Activated B cell treated with CpG ODN at 0.5 μM for 24 hours (primary cell): Measurements from ENCODE around the gene CCR6. TPM values are rescaled to one million over a fixed set of nuclear protein-coding genes. Genes with fewer than 3 reads are reported as not detected.

Experiments
- ATAC-seq: fragments of 200-7000 bp; cut with Tn5 transposase; one replicate; pipeline ENCODE4 v1.10.0; 2021; ENCODE audit warnings: low read depth, mild to moderate bottlenecking, moderate library complexity
- CTCF ChIA-PET: fragments of 350-600 bp; sonication (Branson Sonifier 250); formaldehyde crosslinking; loops from one replicate; lab custom pipeline; 2021; ENCODE audit warnings: antibody characterized with exemption; lab: Charles Lee
- POLR2A ChIA-PET: fragments of 350-600 bp; sonication (Branson Sonifier 250); formaldehyde crosslinking; loops from one replicate; lab custom pipeline; 2021; ENCODE audit warnings: antibody characterized with exemption; lab: Charles Lee
- DNase-seq: peaks from one replicate; pipeline ENCODE4 v3.0.0; 2022
- H3K27ac Mint-ChIP-seq: one replicate; pipeline ENCODE4 v1.8.0; 2020; ENCODE audit warnings: mixed read lengths
- H3K27me3 Mint-ChIP-seq: one replicate; pipeline ENCODE4 v1.8.0; 2021; ENCODE audit warnings: mixed read lengths
- H3K36me3 Mint-ChIP-seq: one replicate; pipeline ENCODE4 v1.8.0; 2021; ENCODE audit warnings: low read depth, mixed read lengths
- H3K4me1 Mint-ChIP-seq: one replicate; pipeline ENCODE4 v1.8.0; 2021; ENCODE audit warnings: mixed read lengths
- H3K4me3 Mint-ChIP-seq: one replicate; pipeline ENCODE4 v1.8.0; 2020; ENCODE audit warnings: mild to moderate bottlenecking, mixed read lengths
- H3K9me3 Mint-ChIP-seq: one replicate; pipeline ENCODE4 v1.8.0; 2020; ENCODE audit warnings: mixed read lengths
- intact Hi-C: fragments of 100-400 bp; cut with micrococcal nuclease; formaldehyde crosslinking; loops from one replicate; pipeline ENCODE4 v1.15.1; 2024
- total RNA-seq: library from RNA; stranded (reverse); gene quantifications from 2 replicates; pipeline ENCODE4 v1.2.3, GENCODE V29; 2022
- TF ChIP-seq, protein P1 (sequence below): fragments of 200-600 bp; IDR thresholded peaks from one replicate; pipeline ENCODE4 v1.8.0; 2022; ENCODE audit warnings: antibody characterized with exemption, mild to moderate bottlenecking

The CCR6 gene
- total RNA-seq, 1 donor from 2014 or later: 28.9 TPM

DNA sequence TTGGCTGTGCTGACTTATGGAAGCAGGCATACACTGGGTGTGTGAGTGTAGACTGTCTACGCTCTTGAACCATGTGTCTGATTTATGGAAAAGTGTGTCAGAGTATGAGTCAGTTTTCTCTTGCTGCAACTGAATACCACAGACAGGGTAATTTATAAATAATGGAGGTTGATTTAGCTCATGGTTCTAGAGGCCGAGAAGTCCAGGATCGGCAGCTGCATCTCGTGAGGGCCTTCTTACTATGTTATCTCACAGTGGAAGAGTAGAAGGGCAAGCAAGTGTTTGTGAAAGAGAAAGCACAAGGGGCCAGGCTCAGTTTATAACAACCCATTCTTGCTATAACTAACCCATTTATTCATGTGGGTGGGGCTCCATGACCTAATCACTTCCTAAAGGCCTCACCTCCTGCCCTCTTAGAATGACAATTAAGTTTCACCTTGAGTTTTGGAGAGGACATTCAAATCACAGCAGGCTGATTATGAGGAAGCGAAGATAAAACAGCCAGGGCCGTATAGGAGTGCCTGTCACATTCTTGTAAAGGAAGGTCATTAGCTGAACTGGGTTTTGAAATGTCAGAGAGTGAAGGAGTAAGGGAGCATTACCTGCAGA, 28.1 kb downstream of the CCR6 start:
- Mint-ChIP-seq H3K27ac (peak overlapping the region; percentile 88), H3K36me3 (no peaks in the 10 kb centered on the region), H3K27me3 (no peaks in the 10 kb centered on the region), H3K9me3 (no peaks in the 10 kb centered on the region), H3K4me1 (peaks cover 49% of the 10 kb centered on the region), H3K4me3 (peak overlapping the region; percentile 61)
- ChIA-PET CTCF (interaction anchor here (1.0 to 3.3 kb wide), 4 partner anchors 10 to 197 kb away, joined by 3 to 14 read pairs (median 4); no protein-coding TSS in a partner anchor), POLR2A (interaction anchor here (0.6 to 2.4 kb wide), 16 partner anchors 10 to 203 kb away, joined by 3 to 28 read pairs (median 4); partner anchors contain the start of genes CCR6 and RNASET2)
- intact Hi-C loops: loop anchor here (1.0 to 10.0 kb wide), 2 partner anchors 200 to 806 kb away; partner anchors contain the start of gene SFT2D1
- DNase-seq (no peak), ATAC-seq (peak; percentile 71)
- TF ChIP-seq, protein P1, sequence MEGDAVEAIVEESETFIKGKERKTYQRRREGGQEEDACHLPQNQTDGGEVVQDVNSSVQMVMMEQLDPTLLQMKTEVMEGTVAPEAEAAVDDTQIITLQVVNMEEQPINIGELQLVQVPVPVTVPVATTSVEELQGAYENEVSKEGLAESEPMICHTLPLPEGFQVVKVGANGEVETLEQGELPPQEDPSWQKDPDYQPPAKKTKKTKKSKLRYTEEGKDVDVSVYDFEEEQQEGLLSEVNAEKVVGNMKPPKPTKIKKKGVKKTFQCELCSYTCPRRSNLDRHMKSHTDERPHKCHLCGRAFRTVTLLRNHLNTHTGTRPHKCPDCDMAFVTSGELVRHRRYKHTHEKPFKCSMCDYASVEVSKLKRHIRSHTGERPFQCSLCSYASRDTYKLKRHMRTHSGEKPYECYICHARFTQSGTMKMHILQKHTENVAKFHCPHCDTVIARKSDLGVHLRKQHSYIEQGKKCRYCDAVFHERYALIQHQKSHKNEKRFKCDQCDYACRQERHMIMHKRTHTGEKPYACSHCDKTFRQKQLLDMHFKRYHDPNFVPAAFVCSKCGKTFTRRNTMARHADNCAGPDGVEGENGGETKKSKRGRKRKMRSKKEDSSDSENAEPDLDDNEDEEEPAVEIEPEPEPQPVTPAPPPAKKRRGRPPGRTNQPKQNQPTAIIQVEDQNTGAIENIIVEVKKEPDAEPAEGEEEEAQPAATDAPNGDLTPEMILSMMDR: no peak

DNA sequence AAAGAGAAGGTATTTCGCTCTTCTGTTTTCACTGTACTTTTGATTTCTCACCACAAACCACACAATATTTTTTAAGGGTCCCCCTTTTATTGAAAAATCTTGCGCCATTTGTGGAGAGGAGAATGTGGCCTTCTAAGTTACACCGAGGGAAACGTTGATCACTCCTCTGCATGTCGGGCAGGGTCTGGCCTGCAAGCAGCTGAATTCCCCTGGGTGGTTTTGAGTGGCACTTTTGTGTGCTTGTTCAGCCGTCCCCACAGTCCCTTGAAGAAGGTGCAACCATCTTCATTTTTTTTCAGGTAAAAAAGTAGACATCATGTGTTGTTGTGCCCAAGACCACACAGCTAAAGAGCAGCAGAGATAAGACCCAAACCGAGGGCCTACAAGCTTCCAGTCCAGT, 28.8 kb downstream of the CCR6 start:
- POLR2A ChIA-PET: interaction anchor here (0.6 to 2.4 kb wide), 16 partner anchors 11 to 203 kb away, joined by 3 to 28 read pairs (median 4); partner anchors contain the start of genes CCR6 and RNASET2
- Mint-ChIP-seq H3K27ac (peak overlapping the region; percentile 88), H3K4me3 (peak overlapping the region; percentile 61)

DNA sequence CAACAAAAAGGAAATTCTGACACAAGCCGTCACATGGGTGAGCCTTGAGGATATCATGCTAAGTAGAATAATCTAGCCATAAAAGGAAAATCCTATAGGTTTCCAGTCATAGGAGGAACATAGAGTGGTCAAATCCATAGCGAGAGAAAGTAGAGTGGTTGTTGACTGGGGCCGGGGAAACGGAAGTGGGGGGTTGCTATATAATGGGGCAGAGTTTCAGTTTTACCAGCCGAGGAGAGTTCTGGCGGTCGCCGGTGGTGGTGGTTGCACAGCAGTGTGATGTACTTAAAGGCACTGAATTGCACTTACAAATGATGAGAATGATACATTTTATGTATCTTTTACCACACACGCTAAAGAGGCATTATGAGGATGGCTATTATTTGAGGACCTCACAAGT, 30.0 kb downstream of the CCR6 start:
- ChIA-PET CTCF (interaction anchor here (1.5 to 3.3 kb wide), 3 partner anchors 12 to 199 kb away, joined by 4 to 14 read pairs (median 4); no protein-coding TSS in a partner anchor), POLR2A (interaction anchor here (0.9 to 2.2 kb wide), 8 partner anchors 12 to 199 kb away, joined by 4 to 28 read pairs (median 4); partner anchors contain the start of gene RNASET2)
- intact Hi-C loops: loop anchor here (1.0 to 10.0 kb wide), 4 partner anchors 39 to 808 kb away; partner anchors contain the start of genes CEP43 and SFT2D1
- TF ChIP-seq, protein P1: no peak
- DNase-seq (no peak), ATAC-seq (peak; percentile 38)
- H3K36me3 Mint-ChIP-seq: no peaks in the 10 kb centered on the region
- peak overlapping the region; percentile 88 for H3K27ac Mint-ChIP-seq
- peaks cover 53% of the 10 kb centered on the region for H3K4me1 Mint-ChIP-seq
- H3K9me3 Mint-ChIP-seq: no peaks in the 10 kb centered on the region
- no peaks in the 10 kb centered on the region for H3K27me3 Mint-ChIP-seq
- H3K4me3 Mint-ChIP-seq: peak overlapping the region; percentile 88

More for the DNA sequence above, 28.8 kb downstream of the CCR6 start:
- ATAC-seq: peak; percentile 32
- DNase-seq: no peak
- no peaks in the 10 kb centered on the region for H3K27me3 Mint-ChIP-seq
- intact Hi-C loops: loop anchor here (1.0 to 10.0 kb wide), 2 partner anchors 200 to 807 kb away; partner anchors contain the start of gene SFT2D1
- no peaks in the 10 kb centered on the region for H3K36me3 Mint-ChIP-seq
- peaks cover 46% of the 10 kb centered on the region for H3K4me1 Mint-ChIP-seq
- TF ChIP-seq, protein P1: no peak
- no peaks in the 10 kb centered on the region for H3K9me3 Mint-ChIP-seq
- CTCF ChIA-PET: interaction anchor here (1.0 to 3.3 kb wide), 4 partner anchors 10 to 198 kb away, joined by 3 to 14 read pairs (median 4); no protein-coding TSS in a partner anchor

DNA sequence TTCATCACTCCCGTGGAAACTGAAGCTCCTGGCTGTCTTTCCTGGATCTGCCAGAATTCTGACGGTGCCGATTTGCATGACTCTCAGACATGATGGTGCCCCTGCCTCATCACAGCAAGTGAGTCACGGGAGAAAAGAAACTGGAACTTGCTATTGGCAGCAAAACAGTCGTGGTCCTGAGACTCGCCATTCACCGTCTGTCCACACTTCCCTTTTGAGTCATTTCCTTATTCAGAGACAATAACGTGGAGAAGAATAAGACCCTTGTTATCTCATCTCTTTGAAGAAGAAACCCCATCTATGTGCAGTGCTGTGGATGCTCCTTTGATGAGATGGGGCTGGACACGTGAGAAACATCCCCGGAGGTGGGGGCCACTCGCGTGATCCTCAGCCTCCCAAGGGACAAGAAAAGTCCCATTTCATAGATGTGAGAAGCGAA, 30.6 kb downstream of the CCR6 start:
- Mint-ChIP-seq H3K36me3 (no peaks in the 10 kb centered on the region), H3K9me3 (no peaks in the 10 kb centered on the region), H3K27me3 (no peaks in the 10 kb centered on the region), H3K27ac (peak overlapping the region; percentile 88), H3K4me1 (peaks cover 58% of the 10 kb centered on the region), H3K4me3 (peak overlapping the region; percentile 88)
- TF ChIP-seq, protein P1: no peak
- POLR2A ChIA-PET: interaction anchor here (0.9 to 1.7 kb wide), 6 partner anchors 13 to 196 kb away, joined by 4 to 5 read pairs (median 4); partner anchors contain the start of gene RNASET2
- ATAC-seq (peak; percentile 62), DNase-seq (no peak)
- intact Hi-C loops: loop anchor here (1.0 to 10.0 kb wide), 4 partner anchors 39 to 809 kb away; partner anchors contain the start of genes CEP43 and SFT2D1
- CTCF ChIA-PET: interaction anchor here (3.3 kb wide), 1 partner anchor 12 kb away, joined by 14 read pairs; no protein-coding TSS in a partner anchor
